HG03045 (cell line): ENCODE results near the gene NFKB2.

ENCODE experiments used
- ATAC-seq: cut with Tn5 transposase; IDR thresholded peaks from one replicate; pipeline ENCODE4 v1.9.1; 2021; ENCODE audit warnings: mild to moderate bottlenecking, moderate library complexity; ENCODE audit not compliant: unreplicated experiment

Gene NFKB2

GRCh38 chr10:102421507-102421756, 25.9 kb downstream of the NFKB2 start:
- ATAC-seq: no peak

GRCh38 chr10:102421757-102422512, 26.4 kb downstream of the NFKB2 start:
- peak; percentile 5 for ATAC-seq

- no peak for ATAC-seq
Observed at GRCh38 chr10:102422545-102423129, 27.1 kb downstream of the NFKB2 start.

GRCh38 chr10:102423372-102423968, 28.0 kb downstream of the NFKB2 start:
- no peak for ATAC-seq

GRCh38 chr10:102424145-102424544, 28.6 kb downstream of the NFKB2 start:
- ATAC-seq: no peak

- ATAC-seq: no peak
Observed at GRCh38 chr10:102424916-102425315, 29.4 kb downstream of the NFKB2 start.

GRCh38 chr10:102425444-102425843, 29.9 kb downstream of the NFKB2 start:
- no peak for ATAC-seq

- no peak for ATAC-seq
Observed at GRCh38 chr10:102426803-102427287, 31.3 kb downstream of the NFKB2 start.

- ATAC-seq: no peak
Observed at GRCh38 chr10:102429468-102429867, 34.0 kb downstream of the NFKB2 start.

- ATAC-seq: no peak
Observed at GRCh38 chr10:102431452-102432124, 36.1 kb downstream of the NFKB2 start.

GRCh38 chr10:102432162-102432950, 36.9 kb downstream of the NFKB2 start, which contains the start of gene CUEDC2:
CUEDC2 (minus strand) TSS chr10:102432574; CDS start chr10:102425188, 7,386 bp downstream.
- peak; percentile 87 for ATAC-seq

GRCh38 chr10:102433619-102434046, 38.1 kb downstream of the NFKB2 start:
- no peak for ATAC-seq

- no peak for ATAC-seq
Observed at GRCh38 chr10:102434394-102435132, 39.1 kb downstream of the NFKB2 start.

- no peak for ATAC-seq
Observed at GRCh38 chr10:102435133-102435497, 39.6 kb downstream of the NFKB2 start.

GRCh38 chr10:102435529-102436233, 40.2 kb downstream of the NFKB2 start:
- ATAC-seq: no peak

GRCh38 chr10:102436312-102436711, 40.8 kb downstream of the NFKB2 start:
- ATAC-seq: no peak

- no peak for ATAC-seq
Observed at GRCh38 chr10:102437515-102437914, 42.0 kb downstream of the NFKB2 start.

- ATAC-seq: no peak
Observed at GRCh38 chr10:102438374-102438773, 42.9 kb downstream of the NFKB2 start.

- no peak for ATAC-seq
Observed at GRCh38 chr10:102444851-102445250, 49.3 kb downstream of the NFKB2 start.
